HL-60/S4 (cell line): ENCODE measurements around the gene ATP2C2.

Source experiments
- in situ Hi-C: fragments of 300-500 bp; cut with MboI; formaldehyde crosslinking; loops from 2 replicates; pipeline ENCODE4 v1.14.3; 2022; ENCODE audit warnings: low sequenced_read_pairs

Gene ATP2C2

GRCh38 chr16:84505249-84506187, 137.2 kb downstream of the ATP2C2 start:
- in situ Hi-C loops = loop anchor here (25.0 kb wide), 1 partner anchor 457 kb away; no protein-coding TSS in a partner anchor

DNA sequence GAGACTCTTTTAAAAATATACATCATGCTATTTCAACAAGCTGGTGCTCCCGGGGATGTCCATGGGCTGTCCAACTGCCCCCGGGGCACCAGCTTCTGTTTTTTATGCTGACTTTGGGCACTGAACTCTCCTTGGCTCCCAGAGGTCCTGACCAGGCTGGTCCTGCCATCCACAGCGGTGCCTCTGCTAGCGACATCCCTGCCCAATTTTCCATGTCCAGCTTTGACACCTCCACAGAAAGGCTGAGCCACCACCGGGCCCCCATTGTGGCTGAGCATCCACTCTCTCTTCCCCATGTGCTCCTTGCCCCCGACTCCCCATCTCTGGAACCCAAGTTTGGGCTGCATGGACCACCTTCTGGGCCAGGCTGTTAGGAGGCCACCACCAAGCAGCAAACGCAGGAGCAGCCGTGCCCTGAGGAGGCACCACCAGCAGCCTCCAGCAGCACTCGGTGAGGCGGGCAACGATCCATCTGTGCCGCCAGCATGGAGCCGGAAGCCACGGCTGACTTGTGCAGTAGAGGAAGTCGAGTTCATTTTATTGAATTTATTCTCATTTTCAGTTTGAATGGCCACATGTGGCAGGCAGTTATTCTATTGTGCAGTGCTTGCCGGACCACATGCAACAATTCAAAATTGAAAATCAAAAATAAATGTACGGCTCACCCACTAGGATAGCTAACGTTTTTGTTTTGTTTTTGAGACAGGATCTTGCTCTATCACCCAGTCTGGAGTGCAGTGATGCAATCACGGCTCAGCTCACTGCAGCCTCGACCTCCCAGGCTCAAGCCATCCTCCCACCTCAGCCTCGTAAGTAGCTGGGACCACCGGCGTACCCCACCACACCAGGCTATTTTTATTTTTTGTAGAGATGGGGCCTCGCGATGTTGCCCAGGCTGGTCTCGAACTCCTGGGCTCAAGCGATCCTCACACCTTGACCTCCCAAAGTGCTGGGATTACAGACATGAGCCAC, 139.0 kb downstream of the ATP2C2 start:
- in situ Hi-C loops = loop anchor here (25.0 kb wide), 1 partner anchor 455 kb away; no protein-coding TSS in a partner anchor

DNA sequence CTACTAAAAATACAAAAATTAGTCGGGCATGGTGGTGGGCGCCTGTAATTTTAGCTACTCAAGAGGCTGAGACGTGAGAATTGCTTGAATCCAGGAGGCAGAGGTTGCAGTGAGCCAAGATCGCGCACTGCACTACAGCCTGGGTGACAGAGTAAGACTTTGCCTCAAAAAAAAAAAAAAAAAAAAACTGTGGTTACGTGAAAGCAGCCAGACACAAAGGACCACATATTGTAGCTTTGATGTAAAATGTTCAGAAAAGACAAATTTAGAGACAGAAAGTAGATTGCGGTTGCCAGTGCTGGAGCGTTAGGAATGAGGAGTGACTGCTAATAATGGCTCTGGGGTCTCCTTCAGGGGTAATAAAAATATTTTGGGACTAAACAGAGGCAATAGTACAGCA, 140.2 kb downstream of the ATP2C2 start:
- in situ Hi-C loops = loop anchor here (25.0 kb wide), 1 partner anchor 454 kb away; no protein-coding TSS in a partner anchor

- in situ Hi-C loops = loop anchor here (25.0 kb wide), 1 partner anchor 453 kb away; no protein-coding TSS in a partner anchor
These were observed 141.0 kb downstream of the ATP2C2 start for GRCh38 chr16:84509032-84509950.

- in situ Hi-C loops = loop anchor here (5.0 to 25.0 kb wide), 3 partner anchors 111 to 451 kb away; no protein-coding TSS in a partner anchor
These were observed 143.0 kb downstream of the ATP2C2 start for GRCh38 chr16:84511180-84511800.

DNA sequence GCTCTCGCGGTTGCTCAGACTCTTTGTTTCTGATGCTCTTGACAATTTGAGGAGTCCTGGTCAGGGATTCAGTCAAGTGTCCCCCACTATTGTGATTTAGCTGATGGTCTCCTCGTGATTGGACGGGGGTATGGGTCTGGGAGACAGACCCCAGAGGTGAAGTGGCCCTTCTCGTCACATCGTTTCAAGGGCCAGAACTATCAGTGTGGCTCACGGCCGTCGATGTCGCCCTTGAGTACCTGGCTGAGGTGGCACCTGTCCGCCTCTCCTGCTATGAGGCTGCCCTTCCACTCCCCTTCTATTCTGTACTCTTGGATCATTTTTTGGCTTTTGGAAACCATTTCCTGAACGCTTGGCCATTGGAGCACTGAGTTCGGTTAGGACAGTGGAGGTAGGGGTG, 143.5 kb downstream of the ATP2C2 start:
- in situ Hi-C loops = loop anchor here (5.0 to 25.0 kb wide), 3 partner anchors 110 to 450 kb away; no protein-coding TSS in a partner anchor

- in situ Hi-C loops = loop anchor here (5.0 to 25.0 kb wide), 3 partner anchors 109 to 449 kb away; no protein-coding TSS in a partner anchor
These were observed 144.8 kb downstream of the ATP2C2 start for GRCh38 chr16:84513123-84513522.

- in situ Hi-C loops = loop anchor here (5.0 to 25.0 kb wide), 3 partner anchors 109 to 449 kb away; no protein-coding TSS in a partner anchor
These were observed 145.3 kb downstream of the ATP2C2 start for GRCh38 chr16:84513666-84514065.
